H1 (cell line): ENCODE data around the gene SLC2A13. TPM values are rescaled to one million over a fixed set of nuclear protein-coding genes. Genes with fewer than 3 reads are reported as not detected.

ENCODE experiments used
- CTCF ChIA-PET: fragments of 300-600 bp; sonication (Branson Sonifier 250); formaldehyde crosslinking; loops from one replicate; lab custom pipeline; 2021; ENCODE audit not compliant: partially characterized antibody; lab: Charles Lee
- POLR2A ChIA-PET: fragments of 300-600 bp; sonication (Branson Sonifier 250); formaldehyde crosslinking; loops from one replicate; lab custom pipeline; 2021; ENCODE audit warnings: inconsistent platforms; ENCODE audit not compliant: partially characterized antibody; lab: Charles Lee
- DNase-seq, 2 experiments: peaks; one replicate each; pipeline versions ENCODE4 v3.0.0 to v3.0.0-alpha.2; 2010 to 2022; ENCODE audit warnings: low spot score in 2 of 2, low read depth in 1 of 2, mixed read lengths in 1 of 2
- FAIRE-seq: peaks from 2 replicates; lab custom pipeline; 2011; peaks lifted over from hg19 to GRCh38; lab: Jason Lieb, UNC
- H2AFZ ChIP-seq: 2 replicates; pipeline ENCODE4 v1.8.1; 2012; ENCODE audit warnings: low read length, inconsistent platforms
- H2AK5ac ChIP-seq: 2 replicates; pipeline ENCODE4 v1.6.1; 2013; ENCODE audit warnings: low read depth, low read length
- H2BK120ac ChIP-seq: replicated peaks from 2 replicates; pipeline ENCODE3; 2013; ENCODE audit warnings: low read depth, low read length, inconsistent platforms
- H2BK12ac ChIP-seq: 2 replicates; pipeline ENCODE4 v1.6.1; 2013; ENCODE audit warnings: low read depth, low read length
- H2BK15ac ChIP-seq: 2 replicates; pipeline ENCODE4 v1.6.1; 2013; ENCODE audit warnings: low read length
- H2BK20ac ChIP-seq: 2 replicates; pipeline ENCODE4 v1.6.1; 2013; ENCODE audit warnings: low read length
- H2BK5ac ChIP-seq: 2 replicates; pipeline ENCODE4 v1.6.1; 2013; ENCODE audit warnings: low read depth, low read length
- H3K14ac ChIP-seq: 2 replicates; pipeline ENCODE4 v1.6.1; 2013; ENCODE audit warnings: inconsistent platforms; ENCODE audit not compliant: insufficient read length
- H3K18ac ChIP-seq: 2 replicates; pipeline ENCODE4 v1.6.1; 2013; ENCODE audit warnings: low read length; ENCODE audit errors: extremely low read depth
- H3K23ac ChIP-seq: 2 replicates; pipeline ENCODE4 v1.6.1; 2013; ENCODE audit warnings: inconsistent platforms; ENCODE audit not compliant: insufficient read length
- H3K23me2 ChIP-seq: 2 replicates; pipeline ENCODE4 v1.6.1; 2013; ENCODE audit warnings: low read depth, low read length
- H3K27ac ChIP-seq: 2 replicates; pipeline ENCODE4 v1.6.1; 2011; ENCODE audit warnings: low read depth, low read length, inconsistent platforms
- H3K27me3 ChIP-seq, 4 experiments: replicated peaks in 1 of 4; 1 replicate in 1 of 4; 2 replicates in 3 of 4; pipeline versions ENCODE4 v1.6.1 to v1.8.1; 2011 to 2013; ENCODE audit warnings: low read length in 3 of 4, mild to moderate bottlenecking in 3 of 4, inconsistent platforms in 2 of 4, mixed read lengths in 2 of 4, moderate library complexity in 1 of 4; ENCODE audit not compliant: control insufficient read depth in 3 of 4, insufficient read depth in 3 of 4; ENCODE audit errors: extremely low read depth in 1 of 4
- H3K36me3 ChIP-seq, 4 experiments: 2 replicates each; pipeline versions ENCODE4 v1.6.1 to v1.8.1; 2011 to 2013; ENCODE audit warnings: mild to moderate bottlenecking in 4 of 4, low read length in 3 of 4, moderate library complexity in 2 of 4, control low read depth in 1 of 4, inconsistent platforms in 1 of 4; ENCODE audit not compliant: insufficient read depth in 4 of 4, control insufficient read depth in 2 of 4
- H3K4ac ChIP-seq: replicated peaks from 2 replicates; pipeline ENCODE3; 2013; ENCODE audit warnings: low read length, low read depth, mixed read lengths, inconsistent platforms; ENCODE audit not compliant: insufficient read length
- H3K4me1 ChIP-seq, 4 experiments: replicated peaks in 1 of 4; 1 replicate in 1 of 4; 2 replicates in 3 of 4; pipeline versions ENCODE4 v1.6.1 to v1.8.1; 2011 to 2013; ENCODE audit warnings: low read length in 3 of 4, inconsistent platforms in 2 of 4, mixed read lengths in 1 of 4; ENCODE audit not compliant: insufficient read depth in 4 of 4, control insufficient read depth in 3 of 4
- H3K4me2 ChIP-seq, 2 experiments: 2 replicates each; pipeline versions ENCODE4 v1.6.1 to v1.8.1; 2011 to 2013; ENCODE audit warnings: low read depth in 2 of 2, low read length in 2 of 2, control low read depth in 1 of 2, inconsistent platforms in 1 of 2, mild to moderate bottlenecking in 1 of 2; ENCODE audit not compliant: insufficient read depth in 1 of 2
- H3K4me3 ChIP-seq, 4 experiments: fragments of 200-600, 300-600 bp in 1 of 4; sonication (generic), shearing (Covaris generic), sonication (Bioruptor Twin) in 1 of 4; 2 replicates each; pipeline versions ENCODE4 v1.5.1 to v1.8.1; 2011 to 2016; ENCODE audit warnings: low read length in 4 of 4, low read depth in 3 of 4, control low read depth in 2 of 4, inconsistent platforms in 2 of 4, mild to moderate bottlenecking in 2 of 4, mixed read lengths in 1 of 4, moderate library complexity in 1 of 4; ENCODE audit not compliant: insufficient read depth in 2 of 4; ENCODE audit errors: extremely low read depth in 1 of 4
- H3K56ac ChIP-seq: replicated peaks from 2 replicates; pipeline ENCODE3; 2013; ENCODE audit warnings: low read depth, mild to moderate bottlenecking, mixed read lengths, low read length, inconsistent platforms; ENCODE audit not compliant: insufficient read length
- H3K79me1 ChIP-seq: 2 replicates; pipeline ENCODE4 v1.6.1; 2013; ENCODE audit warnings: low read depth, low read length, control low read depth
- H3K79me2 ChIP-seq, 2 experiments: 2 replicates each; pipeline versions ENCODE4 v1.6.1 to v1.8.1; 2012 to 2013; ENCODE audit warnings: low read length in 2 of 2, mild to moderate bottlenecking in 2 of 2, inconsistent platforms in 1 of 2; ENCODE audit not compliant: insufficient read depth in 2 of 2, control insufficient read depth in 1 of 2
- H3K9ac ChIP-seq, 4 experiments: replicated peaks in 1 of 4; 1 replicate in 1 of 4; 2 replicates in 3 of 4; pipeline versions ENCODE4 v1.6.1 to v1.8.1; 2011 to 2013; ENCODE audit warnings: low read depth in 3 of 4, low read length in 3 of 4, control low read depth in 2 of 4, mild to moderate bottlenecking in 2 of 4, moderate library complexity in 2 of 4, inconsistent platforms in 1 of 4; ENCODE audit errors: extremely low read depth in 1 of 4
- H3K9me3 ChIP-seq, 2 experiments: 2 replicates each; pipeline versions ENCODE4 v1.6.1 to v1.8.1; 2012 to 2013; ENCODE audit warnings: mild to moderate bottlenecking in 2 of 2, moderate library complexity in 2 of 2, control low read depth in 1 of 2, inconsistent platforms in 1 of 2, low read depth in 1 of 2, low read length in 1 of 2, mixed read lengths in 1 of 2; ENCODE audit not compliant: insufficient read depth in 2 of 2
- H4K20me1 ChIP-seq, 2 experiments: replicated peaks in 1 of 2; 2 replicates each; pipeline versions ENCODE3 to v1.8.1; 2011 to 2013; ENCODE audit warnings: inconsistent platforms in 2 of 2, low read length in 2 of 2, mild to moderate bottlenecking in 1 of 2; ENCODE audit not compliant: insufficient read depth in 2 of 2, control insufficient read depth in 1 of 2
- H4K5ac ChIP-seq: 2 replicates; pipeline ENCODE4 v1.6.1; 2013; ENCODE audit warnings: low read length, low read depth, mixed read lengths, inconsistent platforms; ENCODE audit not compliant: insufficient read length
- H4K8ac ChIP-seq: 2 replicates; pipeline ENCODE4 v1.8.0; 2013; ENCODE audit warnings: mild to moderate bottlenecking, moderate library complexity, low read length, inconsistent platforms; ENCODE audit not compliant: insufficient read depth; ENCODE audit errors: extremely low read depth
- H4K91ac ChIP-seq: replicated peaks from 2 replicates; pipeline ENCODE3; 2013; ENCODE audit warnings: low read length, mixed read lengths, inconsistent platforms; ENCODE audit not compliant: insufficient read length
- CEBPB ChIP-seq: IDR thresholded peaks from 2 replicates; pipeline ENCODE4 v1.6.1; 2012; ENCODE audit warnings: low read depth, low read length
- EP300 ChIP-seq, 2 experiments: IDR thresholded peaks; 1 replicate in 1 of 2; 2 replicates in 1 of 2; pipeline ENCODE4 v1.6.1; 2011 to 2012; ENCODE audit warnings: low read depth in 2 of 2, low read length in 2 of 2, mild to moderate bottlenecking in 2 of 2, borderline replicate concordance in 1 of 2, inconsistent platforms in 1 of 2, moderate library complexity in 1 of 2
- HDAC2 ChIP-seq, 2 experiments: fragments of 300-600 bp in 1 of 2; sonication (generic) in 1 of 2; IDR thresholded peaks; 2 replicates each; pipeline ENCODE4 v1.6.1; 2011 to 2012; ENCODE audit warnings: low read depth in 2 of 2, low read length in 2 of 2, mild to moderate bottlenecking in 2 of 2, moderate library complexity in 2 of 2, borderline replicate concordance in 1 of 2, inconsistent platforms in 1 of 2
- PHF8 ChIP-seq: fragments of 200-600 bp; sonication (generic); conservative IDR thresholded peaks from 2 replicates; pipeline ENCODE4 v1.7.1; 2012; ENCODE audit warnings: low read depth, mild to moderate bottlenecking, inconsistent platforms, low read length, moderate library complexity
- RFX5 ChIP-seq: IDR thresholded peaks from 2 replicates; pipeline ENCODE4 v1.6.1; 2011; ENCODE audit warnings: low read depth, low read length, improper control_type of control experiment, borderline replicate concordance
- SAP30 ChIP-seq: fragments of 300-600 bp; sonication (generic); IDR thresholded peaks from 2 replicates; pipeline ENCODE4 v1.7.1; 2012; ENCODE audit warnings: low read length, moderate library complexity, mild to moderate bottlenecking, inconsistent platforms; ENCODE audit not compliant: insufficient read depth, insufficient replicate concordance
- SRF ChIP-seq: IDR thresholded peaks from 2 replicates; pipeline ENCODE4 v1.6.1; 2011; ENCODE audit warnings: mild to moderate bottlenecking, low read depth, low read length, moderate library complexity
- TAF1 ChIP-seq: IDR thresholded peaks from 2 replicates; pipeline ENCODE4 v1.6.1; 2011; ENCODE audit warnings: mild to moderate bottlenecking, low read depth, low read length
- TCF12 ChIP-seq: IDR thresholded peaks from 2 replicates; pipeline ENCODE4 v1.6.1; 2011; ENCODE audit warnings: low read depth, mild to moderate bottlenecking, low read length
- ZNF274 ChIP-seq: IDR thresholded peaks from 2 replicates; pipeline ENCODE4 v1.7.0; 2012; ENCODE audit warnings: low read length, borderline replicate concordance; ENCODE audit errors: extremely low read depth
- WGBS, 2 experiments: shearing (Covaris generic) in 1 of 2; methylation state at CpG; one replicate each; pipeline versions ENCODE4 v1.1.6 to v1.1.7; 2013 to 2015; ENCODE audit warnings: low lambda C conversion rate in 2 of 2, mixed read lengths in 2 of 2, inconsistent platforms in 1 of 2, low coverage in 1 of 2, missing lambda C conversion rate in 1 of 2; ENCODE audit not compliant: insufficient replicate concordance in 2 of 2, insufficient coverage in 1 of 2, insufficient read length in 1 of 2; ENCODE audit errors: extremely low coverage in 1 of 2, missing lambda C conversion rate in 1 of 2; 5-methylcytosine and 5-hydroxymethylcytosine counted together
- polyA plus RNA-seq, 7 experiments: library from polyadenylated mRNA; depleted of rRNA in 3 of 7; stranded (reverse) in 5 of 7; unstranded in 2 of 7; fragments of >200 nt in 5 of 7; fragments of 200-250 nt in 2 of 7; gene quantifications; 1 replicate in 5 of 7; 2 replicates in 1 of 7; 4 replicates in 1 of 7; pipeline versions ENCODE4 v1.2.1 to v1.2.3, GENCODE V29; 2011 to 2013; ENCODE audit warnings: missing spikeins in 2 of 7, mixed read lengths in 2 of 7
- total RNA-seq: library from RNA; stranded (reverse); fragmentation: NEBNext Ultra II Directional; extraction: Animal tissue kit (Norgen Biotek cat#: 25700); gene quantifications from 2 replicates; pipeline ENCODE4 v1.2.1, GENCODE V29; 2021
- TF ChIP-seq, protein P1 (sequence below): IDR thresholded peaks from 2 replicates; pipeline ENCODE4 v1.6.1; 2012; ENCODE audit warnings: low read length, inconsistent platforms

SLC2A13 gene
- total and polyA plus RNA-seq, 2 of the 8 experiments (the other 6 are each of a cell fraction or from before 2014, with no cell fraction given), result 2.8 to 9.6 TPM

DNA sequence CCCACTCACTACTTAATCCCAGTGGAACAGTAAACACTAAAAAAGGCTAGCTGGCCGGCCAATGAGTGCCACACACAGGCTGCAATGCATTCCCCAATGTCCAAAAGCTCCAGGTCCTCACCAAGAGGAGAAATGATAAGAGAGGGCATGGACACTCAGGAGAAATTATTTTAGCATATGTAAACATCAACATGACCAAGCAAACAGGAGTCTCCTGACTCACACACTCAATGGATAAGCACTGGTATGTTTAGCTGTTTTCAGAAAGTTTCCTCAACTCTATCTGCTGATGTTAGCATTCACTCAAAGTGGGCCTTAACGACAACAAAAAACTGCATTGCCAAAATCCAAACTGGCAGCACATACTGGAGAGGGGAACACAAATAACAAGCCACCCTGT, 105.0 kb downstream of the SLC2A13 start:
- no peak overlapping the region for H4K5ac ChIP-seq
- no peak overlapping the region for H3K56ac ChIP-seq
- no peak overlapping the region for H4K91ac ChIP-seq
- TF ChIP-seq SRF (no peak), ZNF274 (no peak), EP300 (IDR thresholded peaks at IDR 0.05; ENCODE audit: borderline replicate concordance in 1 of 2, low read depth in 2 of 2, low read length in 2 of 2) (no peak), HDAC2 (IDR thresholded peaks at IDR 0.05; ENCODE audit: borderline replicate concordance in 1 of 2, low read depth in 2 of 2, low read length in 2 of 2) (no peak), RFX5 (no peak), PHF8 (no peak), TAF1 (no peak), TCF12 (no peak), CEBPB (no peak), SAP30 (no peak)
- TF ChIP-seq, protein P1, sequence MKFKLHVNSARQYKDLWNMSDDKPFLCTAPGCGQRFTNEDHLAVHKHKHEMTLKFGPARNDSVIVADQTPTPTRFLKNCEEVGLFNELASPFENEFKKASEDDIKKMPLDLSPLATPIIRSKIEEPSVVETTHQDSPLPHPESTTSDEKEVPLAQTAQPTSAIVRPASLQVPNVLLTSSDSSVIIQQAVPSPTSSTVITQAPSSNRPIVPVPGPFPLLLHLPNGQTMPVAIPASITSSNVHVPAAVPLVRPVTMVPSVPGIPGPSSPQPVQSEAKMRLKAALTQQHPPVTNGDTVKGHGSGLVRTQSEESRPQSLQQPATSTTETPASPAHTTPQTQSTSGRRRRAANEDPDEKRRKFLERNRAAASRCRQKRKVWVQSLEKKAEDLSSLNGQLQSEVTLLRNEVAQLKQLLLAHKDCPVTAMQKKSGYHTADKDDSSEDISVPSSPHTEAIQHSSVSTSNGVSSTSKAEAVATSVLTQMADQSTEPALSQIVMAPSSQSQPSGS, result no peak
- H2AFZ ChIP-seq, result no peak overlapping the region
- no peak overlapping the region for H3K4ac ChIP-seq
- H3K9ac ChIP-seq, result no peak overlapping the region
- H3K79me2 ChIP-seq, result no peaks in the 10 kb centered on the region
- H3K27me3 ChIP-seq, result no peaks in the 10 kb centered on the region
- peaks cover 12 to 17% of the 10 kb centered on the region in 2 experiments; a peak in 3 of 4 replicates for H3K9me3 ChIP-seq
- POLR2A ChIA-PET, result no interaction called here
- H4K20me1 ChIP-seq, result no peaks in the 10 kb centered on the region
- no peak overlapping the region for H2BK12ac ChIP-seq
- no peak overlapping the region for H3K4me2 ChIP-seq
- H3K27ac ChIP-seq, result no peak overlapping the region
- H3K4me1 ChIP-seq, result no peaks in the 10 kb centered on the region
- H3K23me2 ChIP-seq, result no peaks in the 10 kb centered on the region
- no peak overlapping the region for H2BK15ac ChIP-seq
- H3K18ac ChIP-seq, result no peak overlapping the region
- H2AK5ac ChIP-seq, result no peak overlapping the region
- no peak overlapping the region for H2BK20ac ChIP-seq
- no peak overlapping the region for H3K14ac ChIP-seq
- H3K23ac ChIP-seq, result no peak overlapping the region
- CTCF ChIA-PET, result interaction anchor here (1.2 to 2.2 kb wide), 2 partner anchors 10 kb away, joined by 7 to 10 read pairs; no protein-coding TSS in a partner anchor
- no peak overlapping the region for H4K8ac ChIP-seq
- DNase-seq (no peak), FAIRE-seq (no peak)
- 66% methylated on average over 2 of the region's 2 CpGs; no CpG with 5 or more reads in 1 of the 2 experiments for WGBS, 2 experiments
- H2BK120ac ChIP-seq, result no peak overlapping the region
- H2BK5ac ChIP-seq, result no peak overlapping the region
- H3K79me1 ChIP-seq, result no peaks in the 10 kb centered on the region
- H3K36me3 ChIP-seq, result peaks cover 0 to 6% (median 0%) of the 10 kb centered on the region in 4 experiments; a peak in 2 of 8 replicates
- no peak overlapping the region for H3K4me3 ChIP-seq
